H9 (cell line): Measurements from ENCODE around the gene WDR70. TPM values are rescaled to one million over a fixed set of nuclear protein-coding genes. Genes with fewer than 3 reads are reported as not detected.

Experiments
- DNase-seq: peaks from one replicate; pipeline ENCODE4 v3.0.0-alpha.2; 2017
- H2AFZ ChIP-seq: one replicate; pipeline ENCODE4 v1.6.1; 2013; ENCODE audit warnings: mild to moderate bottlenecking, low read length, control low read depth, moderate library complexity
- H2AK5ac ChIP-seq: 2 replicates; pipeline ENCODE4 v1.6.1; 2013; ENCODE audit warnings: low read length, control low read depth, mixed read lengths; ENCODE audit not compliant: insufficient read length
- H2BK120ac ChIP-seq: one replicate; pipeline ENCODE4 v1.6.1; 2013; ENCODE audit warnings: low read depth, mild to moderate bottlenecking, low read length, control low read depth, inconsistent platforms; ENCODE audit not compliant: poor library complexity, severe bottlenecking
- H2BK12ac ChIP-seq: 2 replicates; pipeline ENCODE4 v1.6.1; 2013; ENCODE audit warnings: low read length, control low read depth, mixed read lengths, low read depth; ENCODE audit not compliant: insufficient read length
- H2BK15ac ChIP-seq: 2 replicates; pipeline ENCODE4 v1.6.1; 2013; ENCODE audit warnings: low read depth, low read length, control low read depth
- H2BK20ac ChIP-seq: one replicate; pipeline ENCODE4 v1.6.1; 2013; ENCODE audit warnings: low read depth, mild to moderate bottlenecking, low read length, control low read depth, inconsistent platforms; ENCODE audit not compliant: poor library complexity, severe bottlenecking
- H2BK5ac ChIP-seq: 2 replicates; pipeline ENCODE4 v1.6.1; 2013; ENCODE audit warnings: low read length, control low read depth, mixed read lengths; ENCODE audit not compliant: insufficient read length
- H3K14ac ChIP-seq: 2 replicates; pipeline ENCODE4 v1.6.1; 2013; ENCODE audit warnings: low read length, control low read depth; ENCODE audit not compliant: insufficient read depth
- H3K18ac ChIP-seq: 2 replicates; pipeline ENCODE4 v1.6.1; 2013; ENCODE audit warnings: low read depth, mild to moderate bottlenecking, mixed read lengths, low read length, control low read depth; ENCODE audit not compliant: insufficient read length
- H3K23ac ChIP-seq: 2 replicates; pipeline ENCODE4 v1.6.1; 2013; ENCODE audit warnings: low read length, control low read depth, mixed read lengths, low read depth; ENCODE audit not compliant: insufficient read length
- H3K23me2 ChIP-seq: 2 replicates; pipeline ENCODE4 v1.6.1; 2013; ENCODE audit warnings: low read depth, mild to moderate bottlenecking, mixed read lengths, low read length, control low read depth; ENCODE audit not compliant: insufficient read length, poor library complexity, severe bottlenecking
- H3K27ac ChIP-seq: 2 replicates; pipeline ENCODE4 v1.5.1; 2013; ENCODE audit warnings: low read length, control low read depth, mixed read lengths, low read depth; ENCODE audit not compliant: insufficient read length
- H3K27me3 ChIP-seq: 2 replicates; pipeline ENCODE4 v1.6.1; 2013; ENCODE audit warnings: low read length, control low read depth, inconsistent platforms; ENCODE audit not compliant: insufficient read depth
- H3K4ac ChIP-seq: 2 replicates; pipeline ENCODE4 v1.6.1; 2013; ENCODE audit warnings: low read depth, mild to moderate bottlenecking, control low read depth, inconsistent platforms, low read length, moderate library complexity
- H3K4me1 ChIP-seq: 2 replicates; pipeline ENCODE4 v1.6.1; 2013; ENCODE audit warnings: low read length, control low read depth, inconsistent platforms; ENCODE audit not compliant: insufficient read depth
- H3K4me2 ChIP-seq: 2 replicates; pipeline ENCODE4 v1.6.1; 2013; ENCODE audit warnings: low read length, control low read depth, mixed read lengths; ENCODE audit not compliant: insufficient read length, insufficient read depth
- H3K56ac ChIP-seq: 2 replicates; pipeline ENCODE4 v1.6.1; 2013; ENCODE audit warnings: low read depth, mild to moderate bottlenecking, mixed read lengths, low read length, control low read depth; ENCODE audit not compliant: insufficient read length
- H3K79me1 ChIP-seq: 2 replicates; pipeline ENCODE4 v1.6.1; 2013; ENCODE audit warnings: low read depth, mild to moderate bottlenecking, moderate library complexity, low read length, control low read depth, inconsistent platforms; ENCODE audit not compliant: insufficient read depth, poor library complexity, severe bottlenecking
- H3K79me2 ChIP-seq: 2 replicates; pipeline ENCODE4 v1.6.1; 2013; ENCODE audit warnings: low read length, control low read depth, inconsistent platforms; ENCODE audit not compliant: insufficient read depth
- H3K9ac ChIP-seq: 2 replicates; pipeline ENCODE4 v1.6.1; 2013; ENCODE audit warnings: low read length, control low read depth, mixed read lengths; ENCODE audit not compliant: insufficient read length; ENCODE audit errors: extremely low read depth
- H3K9me3 ChIP-seq: one replicate; pipeline ENCODE4 v1.6.1; 2013; ENCODE audit warnings: low read depth, low read length, inconsistent platforms; ENCODE audit not compliant: control insufficient read depth
- H3T11ph ChIP-seq: one replicate; pipeline ENCODE4 v1.6.1; 2013; ENCODE audit warnings: mild to moderate bottlenecking, low read length, control low read depth, inconsistent platforms
- H4K20me1 ChIP-seq: one replicate; pipeline ENCODE4 v1.6.1; 2013; ENCODE audit not compliant: control insufficient read depth, insufficient read length, insufficient read depth
- H4K5ac ChIP-seq: 2 replicates; pipeline ENCODE4 v1.6.1; 2013; ENCODE audit warnings: low read depth, mild to moderate bottlenecking, mixed read lengths, low read length, control low read depth; ENCODE audit not compliant: insufficient read length
- H4K8ac ChIP-seq: replicated peaks from 2 replicates; pipeline ENCODE4 v1.6.1; 2013; ENCODE audit warnings: low read length, control low read depth, mixed read lengths, low read depth; ENCODE audit not compliant: insufficient read length
- H4K91ac ChIP-seq: 2 replicates; pipeline ENCODE4 v1.6.1; 2013; ENCODE audit warnings: low read depth, mild to moderate bottlenecking, moderate library complexity, mixed read lengths, low read length, control low read depth; ENCODE audit not compliant: insufficient read length
- H3K27ac Mint-ChIP-seq, 3 experiments: 2 replicates in 2 of 3; 3 replicates in 1 of 3; pipeline ENCODE4 v1.8.0; 2020 to 2021; ENCODE audit warnings: mixed read lengths in 3 of 3, mild to moderate bottlenecking in 1 of 3, moderate library complexity in 1 of 3
- H3K27me3 Mint-ChIP-seq: 2 replicates; pipeline ENCODE4 v1.8.0; 2021; ENCODE audit warnings: low read depth, mild to moderate bottlenecking, moderate library complexity, mixed read lengths
- H3K36me3 Mint-ChIP-seq, 3 experiments: 2 replicates in 2 of 3; 3 replicates in 1 of 3; pipeline ENCODE4 v1.8.0; 2020 to 2021; ENCODE audit warnings: low read depth in 3 of 3, mixed read lengths in 3 of 3; ENCODE audit not compliant: insufficient read depth in 1 of 3
- H3K4me1 Mint-ChIP-seq, 2 experiments: 2 replicates each; pipeline ENCODE4 v1.8.0; 2020; ENCODE audit warnings: mixed read lengths in 2 of 2
- H3K4me3 Mint-ChIP-seq, 2 experiments: 2 replicates in 1 of 2; 3 replicates in 1 of 2; pipeline ENCODE4 v1.8.0; 2020 to 2021; ENCODE audit warnings: mild to moderate bottlenecking in 2 of 2, mixed read lengths in 2 of 2, moderate library complexity in 1 of 2
- H3K9me3 Mint-ChIP-seq, 2 experiments: 2 replicates in 1 of 2; 3 replicates in 1 of 2; pipeline ENCODE4 v1.8.0; 2020; ENCODE audit warnings: mild to moderate bottlenecking in 2 of 2, mixed read lengths in 2 of 2, moderate library complexity in 1 of 2
- CTCF ChIP-seq: fragments of 200-600 bp; sonication (generic); conservative IDR thresholded peaks from 3 replicates; pipeline ENCODE4 v1.8.0; 2021; ENCODE audit warnings: antibody characterized with exemption, mild to moderate bottlenecking
- WGBS: extraction: QIAGEN DNeasy Blood & Tissue Kit; methylation state at CpG from one replicate; pipeline ENCODE4 v1.1.7; 2013; ENCODE audit warnings: missing lambda C conversion rate, low lambda C conversion rate, mixed read lengths; ENCODE audit not compliant: insufficient read length; ENCODE audit errors: extremely low coverage; 5-methylcytosine and 5-hydroxymethylcytosine counted together
- total RNA-seq: library from RNA; stranded (reverse); gene quantifications from 2 replicates; pipeline ENCODE4 v1.2.1, GENCODE V29; 2021

Gene WDR70
- total RNA-seq, 1 experiment from 2014 or later = 38.1 TPM

GRCh38 chr5:37396352-37396751, 17.2 kb downstream of the WDR70 start:
- Mint-ChIP-seq H3K36me3 (peaks cover 14 to 55% (median 39%) of the 10 kb centered on the region in 3 experiments; a peak in 6 of 7 replicates), H3K27me3 (no peaks in the 10 kb centered on the region), H3K9me3 (no peaks in the 10 kb centered on the region), H3K4me3 (no peak overlapping the region), H3K4me1 (peaks cover 3 to 6% of the 10 kb centered on the region in 2 experiments; a peak in 3 of 4 replicates), H3K27ac (no peak overlapping the region)
- no peak overlapping the region for H2BK5ac ChIP-seq
- no peak overlapping the region for H4K8ac ChIP-seq
- no peak for DNase-seq
- H3K18ac ChIP-seq = no peak overlapping the region
- no peak overlapping the region for H3K14ac ChIP-seq
- no peak overlapping the region for H2BK20ac ChIP-seq
- no peak overlapping the region for H3K9ac ChIP-seq
- no peak overlapping the region for H2BK12ac ChIP-seq
- H3K4ac ChIP-seq = no peak overlapping the region
- no peak overlapping the region for H4K5ac ChIP-seq
- no peak overlapping the region for H3K56ac ChIP-seq
- no peak overlapping the region for H4K91ac ChIP-seq
- H3K79me2 ChIP-seq = no peaks in the 10 kb centered on the region
- no peak overlapping the region for H2AFZ ChIP-seq
- H3K27ac ChIP-seq = no peak overlapping the region
- no peak overlapping the region for H3K4me2 ChIP-seq
- TF ChIP-seq CTCF = no peak
- no peak overlapping the region for H2BK15ac ChIP-seq
- H2BK120ac ChIP-seq = no peak overlapping the region
- WGBS = no CpG with 5 or more reads among the region's 5 CpGs
- no peaks in the 10 kb centered on the region for H3K9me3 ChIP-seq
- no peaks in the 10 kb centered on the region for H3K27me3 ChIP-seq
- H3K79me1 ChIP-seq = no peaks in the 10 kb centered on the region
- no peaks in the 10 kb centered on the region for H3K23me2 ChIP-seq
- no peak overlapping the region for H3K23ac ChIP-seq
- H3T11ph ChIP-seq = no peak overlapping the region
- no peaks in the 10 kb centered on the region for H4K20me1 ChIP-seq
- H3K4me1 ChIP-seq = no peaks in the 10 kb centered on the region
- no peak overlapping the region for H2AK5ac ChIP-seq
